MCF 10A (cell line): ENCODE measurements around the gene PPP1R14C. TPM values are rescaled to one million over a fixed set of nuclear protein-coding genes. Genes with fewer than 3 reads are reported as not detected.

Experiments
- BruUV-seq: library from RNA; stranded (reverse); fragments of 400-500 nt; replicated peaks from 2 replicates; lab custom pipeline; 2021; lab: Mats Ljungman, UMichigan
- CTCF ChIA-PET: fragments of 300-600 bp; sonication (Branson Sonifier 250); formaldehyde crosslinking; extraction: SDS; loops from one replicate; lab custom pipeline; 2021; ENCODE audit warnings: antibody characterized with exemption, inconsistent platforms; lab: Yijun Ruan, JAX
- POLR2A ChIA-PET: fragments of 300-600, 350-650 bp; sonication (Branson Sonifier 250); formaldehyde crosslinking; extraction: SDS; loops from one replicate; lab custom pipeline; 2020; ENCODE audit warnings: antibody characterized with exemption, inconsistent platforms; lab: Yijun Ruan, JAX
- DNase-seq: peaks from one replicate; pipeline ENCODE4 v3.0.0-alpha.2; 2018; ENCODE audit not compliant: unreplicated experiment
- H3K27ac Mint-ChIP-seq: one replicate; pipeline ENCODE4 v1.8.0; 2022; ENCODE audit warnings: mild to moderate bottlenecking, low read depth, mixed read lengths; ENCODE audit not compliant: unreplicated experiment
- H3K27me3 Mint-ChIP-seq: one replicate; pipeline ENCODE4 v1.8.0; 2022; ENCODE audit warnings: mixed read lengths; ENCODE audit not compliant: insufficient read depth, unreplicated experiment
- H3K36me3 Mint-ChIP-seq: one replicate; pipeline ENCODE4 v1.8.0; 2022; ENCODE audit warnings: mild to moderate bottlenecking, moderate library complexity, mixed read lengths; ENCODE audit not compliant: insufficient read depth, unreplicated experiment
- H3K4me1 Mint-ChIP-seq: one replicate; pipeline ENCODE4 v1.8.0; 2022; ENCODE audit warnings: mixed read lengths; ENCODE audit not compliant: insufficient read depth, unreplicated experiment
- H3K4me3 Mint-ChIP-seq: one replicate; pipeline ENCODE4 v1.8.0; 2022; ENCODE audit warnings: mild to moderate bottlenecking, moderate library complexity, mixed read lengths; ENCODE audit not compliant: unreplicated experiment
- H3K9me3 Mint-ChIP-seq: one replicate; pipeline ENCODE4 v1.8.0; 2022; ENCODE audit warnings: mixed read lengths; ENCODE audit not compliant: unreplicated experiment
- intact Hi-C: fragments of 100-400 bp; cut with micrococcal nuclease; formaldehyde crosslinking; loops from 2 replicates; pipeline ENCODE4 v1.14.1; 2022
- total RNA-seq: library from RNA; stranded (reverse); gene quantifications from 2 replicates; pipeline ENCODE4 v1.2.3, GENCODE V29; 2022
- TF ChIP-seq, protein P1 (sequence below): fragments of 200-600 bp; IDR thresholded peaks from one replicate; pipeline ENCODE4 v1.8.0; 2022; ENCODE audit warnings: antibody characterized with exemption, mild to moderate bottlenecking; ENCODE audit not compliant: unreplicated experiment

The PPP1R14C gene
- total RNA-seq, 1 experiment from 2014 or later, result 32.0 TPM

- Mint-ChIP-seq H3K4me1 (peaks cover 43% of the 10 kb centered on the region), H3K4me3 (no peak overlapping the region), H3K27me3 (no peaks in the 10 kb centered on the region), H3K36me3 (no peaks in the 10 kb centered on the region), H3K9me3 (no peaks in the 10 kb centered on the region), H3K27ac (peak overlapping the region; percentile 98)
- BruUV-seq, result no TSS peak
- TF ChIP-seq, protein P1, sequence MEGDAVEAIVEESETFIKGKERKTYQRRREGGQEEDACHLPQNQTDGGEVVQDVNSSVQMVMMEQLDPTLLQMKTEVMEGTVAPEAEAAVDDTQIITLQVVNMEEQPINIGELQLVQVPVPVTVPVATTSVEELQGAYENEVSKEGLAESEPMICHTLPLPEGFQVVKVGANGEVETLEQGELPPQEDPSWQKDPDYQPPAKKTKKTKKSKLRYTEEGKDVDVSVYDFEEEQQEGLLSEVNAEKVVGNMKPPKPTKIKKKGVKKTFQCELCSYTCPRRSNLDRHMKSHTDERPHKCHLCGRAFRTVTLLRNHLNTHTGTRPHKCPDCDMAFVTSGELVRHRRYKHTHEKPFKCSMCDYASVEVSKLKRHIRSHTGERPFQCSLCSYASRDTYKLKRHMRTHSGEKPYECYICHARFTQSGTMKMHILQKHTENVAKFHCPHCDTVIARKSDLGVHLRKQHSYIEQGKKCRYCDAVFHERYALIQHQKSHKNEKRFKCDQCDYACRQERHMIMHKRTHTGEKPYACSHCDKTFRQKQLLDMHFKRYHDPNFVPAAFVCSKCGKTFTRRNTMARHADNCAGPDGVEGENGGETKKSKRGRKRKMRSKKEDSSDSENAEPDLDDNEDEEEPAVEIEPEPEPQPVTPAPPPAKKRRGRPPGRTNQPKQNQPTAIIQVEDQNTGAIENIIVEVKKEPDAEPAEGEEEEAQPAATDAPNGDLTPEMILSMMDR, result no peak
- POLR2A ChIA-PET, result interaction anchor here (0.6 to 7.1 kb wide), 9 partner anchors 8 to 405 kb away, joined by 3 to 116 read pairs (median 3); no protein-coding TSS in a partner anchor
- CTCF ChIA-PET, result interaction anchor here (0.9 to 1.6 kb wide), 3 partner anchors 36 to 212 kb away, joined by 3 to 5 read pairs (median 4); no protein-coding TSS in a partner anchor
- DNase-seq, result no peak
- intact Hi-C loops, result loop anchor here (1.0 to 2.0 kb wide), 2 partner anchors 21 to 24 kb away; no protein-coding TSS in a partner anchor
Measured at GRCh38 chr6:150293019-150293418, 150.2 kb downstream of the PPP1R14C start.

DNA sequence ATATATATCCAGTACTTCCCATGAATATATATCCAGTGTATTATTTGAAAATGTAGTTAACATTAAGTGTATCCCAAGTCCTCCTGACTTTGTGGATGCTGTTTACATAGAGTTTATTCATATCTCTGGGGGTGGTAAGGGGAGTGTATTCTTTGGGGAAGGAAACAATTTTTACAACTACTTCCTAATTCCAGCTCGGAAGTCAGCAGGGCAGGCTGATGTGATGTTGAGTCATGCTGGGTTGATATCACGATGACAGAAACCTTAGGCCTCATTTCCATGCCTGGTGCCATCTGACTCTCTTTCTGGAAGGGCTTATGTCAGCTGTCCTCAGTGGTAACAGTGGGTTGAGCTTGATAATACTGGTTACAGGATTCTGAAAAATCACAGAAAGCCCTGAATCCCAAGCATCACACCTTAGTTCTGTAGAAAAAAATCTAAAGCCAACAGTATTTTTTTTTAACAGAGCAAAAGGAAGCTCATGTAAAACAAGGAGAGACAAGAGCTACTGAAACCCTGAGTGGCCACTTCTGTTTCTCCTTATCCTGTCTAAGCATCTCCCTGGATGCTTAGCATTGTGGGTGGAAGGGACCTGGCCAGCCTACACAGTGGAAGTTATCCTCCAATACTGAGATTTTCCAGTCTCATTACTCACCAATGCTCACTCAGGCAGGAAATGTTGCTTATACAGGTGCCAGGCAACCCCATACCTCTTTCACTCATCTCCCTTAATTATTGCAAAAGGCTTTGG, 150.8 kb downstream of the PPP1R14C start:
- no peaks in the 10 kb centered on the region for H3K36me3 Mint-ChIP-seq
- POLR2A ChIA-PET, result interaction anchor here (0.6 to 7.1 kb wide), 11 partner anchors 7 to 405 kb away, joined by 3 to 116 read pairs (median 4); no protein-coding TSS in a partner anchor
- TF ChIP-seq, protein P1, result no peak
- H3K4me3 Mint-ChIP-seq, result no peak overlapping the region
- peaks cover 46% of the 10 kb centered on the region for H3K4me1 Mint-ChIP-seq
- BruUV-seq, result no TSS peak
- CTCF ChIA-PET, result interaction anchor here (0.7 to 1.6 kb wide), 3 partner anchors 102 to 520 kb away, joined by 3 to 5 read pairs (median 3); no protein-coding TSS in a partner anchor
- H3K27me3 Mint-ChIP-seq, result no peaks in the 10 kb centered on the region
- peak; percentile 69 for DNase-seq
- intact Hi-C loops, result loop anchor here (1.0 to 2.0 kb wide), 2 partner anchors 21 to 25 kb away; no protein-coding TSS in a partner anchor
- H3K9me3 Mint-ChIP-seq, result no peaks in the 10 kb centered on the region
- H3K27ac Mint-ChIP-seq, result peak overlapping the region; percentile 98

- Mint-ChIP-seq H3K9me3 (no peaks in the 10 kb centered on the region), H3K27ac (peak overlapping the region; percentile 91), H3K36me3 (no peaks in the 10 kb centered on the region), H3K27me3 (no peaks in the 10 kb centered on the region), H3K4me3 (no peak overlapping the region), H3K4me1 (peaks cover 30% of the 10 kb centered on the region)
- ChIA-PET POLR2A (interaction anchor here (0.7 to 4.4 kb wide), 12 partner anchors 9 to 162 kb away, joined by 3 to 80 read pairs (median 4); no protein-coding TSS in a partner anchor), CTCF (interaction anchor here (0.6 to 2.0 kb wide), 3 partner anchors 25 to 523 kb away, joined by 4 read pairs; no protein-coding TSS in a partner anchor)
- TF ChIP-seq, protein P1, result no peak
- no peak for DNase-seq
- TSS peak; percentile 95 for BruUV-seq
- intact Hi-C loops, result loop anchor here (1.0 kb wide), 1 partner anchor 41 kb away; no protein-coding TSS in a partner anchor
Measured at GRCh38 chr6:150296890-150297289, 154.0 kb downstream of the PPP1R14C start.
